ENCODE results near the gene MTMR12.

MTMR12 gene, protein sequence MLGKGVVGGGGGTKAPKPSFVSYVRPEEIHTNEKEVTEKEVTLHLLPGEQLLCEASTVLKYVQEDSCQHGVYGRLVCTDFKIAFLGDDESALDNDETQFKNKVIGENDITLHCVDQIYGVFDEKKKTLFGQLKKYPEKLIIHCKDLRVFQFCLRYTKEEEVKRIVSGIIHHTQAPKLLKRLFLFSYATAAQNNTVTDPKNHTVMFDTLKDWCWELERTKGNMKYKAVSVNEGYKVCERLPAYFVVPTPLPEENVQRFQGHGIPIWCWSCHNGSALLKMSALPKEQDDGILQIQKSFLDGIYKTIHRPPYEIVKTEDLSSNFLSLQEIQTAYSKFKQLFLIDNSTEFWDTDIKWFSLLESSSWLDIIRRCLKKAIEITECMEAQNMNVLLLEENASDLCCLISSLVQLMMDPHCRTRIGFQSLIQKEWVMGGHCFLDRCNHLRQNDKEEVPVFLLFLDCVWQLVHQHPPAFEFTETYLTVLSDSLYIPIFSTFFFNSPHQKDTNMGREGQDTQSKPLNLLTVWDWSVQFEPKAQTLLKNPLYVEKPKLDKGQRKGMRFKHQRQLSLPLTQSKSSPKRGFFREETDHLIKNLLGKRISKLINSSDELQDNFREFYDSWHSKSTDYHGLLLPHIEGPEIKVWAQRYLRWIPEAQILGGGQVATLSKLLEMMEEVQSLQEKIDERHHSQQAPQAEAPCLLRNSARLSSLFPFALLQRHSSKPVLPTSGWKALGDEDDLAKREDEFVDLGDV

DNA sequence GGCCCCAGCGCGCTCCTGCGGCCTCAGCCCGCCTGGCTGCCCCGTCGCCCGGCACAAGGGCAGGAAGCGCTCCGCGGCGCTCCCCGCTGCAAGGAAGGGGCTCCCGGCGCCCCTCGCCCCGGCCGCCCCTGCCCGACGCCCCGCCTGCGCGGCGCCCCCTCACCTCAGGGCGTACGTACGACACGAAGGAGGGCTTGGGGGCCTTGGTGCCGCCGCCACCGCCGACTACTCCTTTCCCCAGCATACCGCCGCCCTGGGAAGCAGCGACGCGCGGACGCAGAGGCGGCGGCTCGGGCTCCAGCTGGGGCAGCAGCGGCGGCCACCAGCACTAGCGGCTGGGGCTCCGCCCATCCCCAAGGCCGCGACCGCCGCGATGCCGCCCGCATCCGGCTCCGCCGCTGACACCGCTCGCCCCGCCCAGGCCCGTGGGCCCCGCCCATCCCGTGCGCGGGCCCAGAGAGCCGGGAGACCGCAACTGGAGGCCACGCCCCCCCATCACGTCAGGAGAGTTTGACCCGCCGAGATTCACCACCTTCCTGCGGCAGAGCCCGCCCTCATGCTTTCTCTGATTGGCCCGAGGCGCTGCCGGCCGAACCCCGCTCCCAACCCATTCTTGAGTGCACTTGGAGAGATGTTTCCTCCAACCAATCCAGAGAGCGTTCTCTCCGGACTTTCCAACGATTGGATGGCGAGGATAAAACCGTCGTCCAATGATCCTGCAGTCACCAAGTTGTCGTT lies at the start of gene MTMR12:
Gene MTMR12 (minus strand): TSS at position 345 of the 738 bp plus-strand sequence. CDS start 101 bp downstream, at position 244.
- peak; percentile 99 for DNase-seq (ENCODE audit: low read depth)

DNA sequence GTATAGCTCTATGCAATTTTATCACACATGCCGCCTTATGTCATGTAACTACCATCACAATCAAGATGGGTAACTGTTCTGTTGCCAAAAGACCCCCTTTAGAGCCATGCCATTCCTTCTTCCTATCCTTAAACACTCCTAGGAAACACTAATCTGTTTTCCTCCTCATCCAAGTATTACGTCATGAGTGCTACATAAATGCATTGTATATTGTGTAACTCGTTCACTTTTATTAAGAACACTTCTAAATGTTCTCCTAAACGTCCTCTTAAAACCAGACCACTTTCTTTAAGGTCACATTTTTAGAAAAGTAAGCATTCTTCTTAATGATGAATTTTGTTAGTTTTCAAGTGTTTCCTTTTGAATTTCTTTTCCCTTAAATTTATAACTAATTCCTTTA lies 49.8 kb upstream of the MTMR12 start:
- no peak for DNase-seq (ENCODE audit: low read depth)

DNA sequence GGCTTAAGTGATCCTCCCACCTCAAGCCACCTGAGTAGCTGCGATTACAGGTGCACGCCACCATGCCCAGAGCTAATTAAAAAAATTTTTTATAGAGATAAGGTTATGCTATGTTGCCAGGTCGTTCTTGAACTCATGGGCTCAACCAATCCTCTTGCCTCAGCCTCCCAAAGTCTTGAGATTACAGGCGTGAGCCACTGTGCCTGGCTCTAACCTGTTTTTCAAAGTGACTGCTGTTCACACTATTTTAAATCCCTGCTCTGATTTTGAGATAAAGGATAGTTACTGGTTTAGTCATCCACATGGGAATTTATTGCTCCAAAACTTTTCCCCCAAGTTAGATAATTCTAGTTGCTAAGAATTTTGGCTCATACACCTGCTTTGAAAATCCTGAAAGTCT lies 48.2 kb upstream of the MTMR12 start:
- no peak for DNase-seq (ENCODE audit: low read depth)

DNA sequence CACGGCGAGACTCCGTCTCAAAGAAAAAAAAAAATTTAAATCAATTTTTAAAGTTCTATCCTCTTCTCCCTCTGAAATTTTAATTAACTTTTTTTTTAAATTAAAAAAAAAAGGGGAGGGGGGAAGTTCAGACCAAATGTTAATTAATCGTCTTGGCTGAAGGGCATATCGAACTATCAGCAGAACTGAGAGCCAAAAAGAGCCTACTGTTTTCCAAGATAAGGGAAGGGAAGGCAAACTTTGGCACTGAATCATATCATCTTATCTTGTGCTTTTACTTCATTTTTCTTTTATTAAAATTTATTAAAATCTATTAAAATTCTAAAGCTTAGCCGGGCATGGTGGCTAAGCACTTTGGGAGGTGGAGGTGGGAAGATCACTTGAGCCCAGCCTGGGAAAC lies 45.9 kb upstream of the MTMR12 start:
- DNase-seq (ENCODE audit: low read depth), result no peak

DNA sequence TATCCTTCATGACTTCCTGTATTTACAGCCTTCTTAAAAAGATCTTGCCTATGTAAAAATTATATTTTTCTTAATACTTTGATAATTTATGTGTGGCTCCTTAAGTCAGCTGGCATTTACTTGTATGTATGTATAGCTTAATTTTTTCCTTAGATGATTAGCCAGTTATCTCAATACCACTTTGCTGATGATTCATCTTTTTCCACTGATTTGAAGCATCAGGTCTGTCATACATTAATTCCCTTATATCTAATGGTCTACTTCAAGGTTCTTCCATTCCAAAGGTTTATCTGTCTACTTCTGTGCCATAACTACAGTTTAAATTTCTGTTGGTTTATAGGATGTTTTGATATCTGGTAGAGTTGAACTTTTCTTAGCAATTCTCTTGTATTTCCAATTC lies 44.9 kb upstream of the MTMR12 start:
- no peak for DNase-seq (ENCODE audit: low read depth)

DNA sequence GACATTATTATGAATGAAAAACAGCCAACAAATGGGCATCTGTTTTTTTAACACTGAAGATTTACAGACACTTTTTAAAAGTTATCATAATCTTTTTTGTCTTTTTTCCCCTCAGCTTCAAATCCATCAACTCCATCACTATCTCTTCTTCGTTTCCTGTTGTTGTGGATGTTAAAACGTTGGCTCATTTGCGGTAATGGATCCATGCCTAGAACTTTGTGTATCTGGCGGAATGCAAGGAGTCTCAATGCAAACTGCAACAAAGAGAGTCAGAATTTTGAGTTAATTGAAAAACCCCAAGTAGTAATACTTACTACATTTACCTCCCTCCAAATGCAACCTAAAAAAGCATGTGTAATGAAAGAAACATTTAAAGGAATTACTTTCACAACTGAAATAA lies 42.9 kb upstream of the MTMR12 start:
- DNase-seq (ENCODE audit: low read depth), result no peak

DNA sequence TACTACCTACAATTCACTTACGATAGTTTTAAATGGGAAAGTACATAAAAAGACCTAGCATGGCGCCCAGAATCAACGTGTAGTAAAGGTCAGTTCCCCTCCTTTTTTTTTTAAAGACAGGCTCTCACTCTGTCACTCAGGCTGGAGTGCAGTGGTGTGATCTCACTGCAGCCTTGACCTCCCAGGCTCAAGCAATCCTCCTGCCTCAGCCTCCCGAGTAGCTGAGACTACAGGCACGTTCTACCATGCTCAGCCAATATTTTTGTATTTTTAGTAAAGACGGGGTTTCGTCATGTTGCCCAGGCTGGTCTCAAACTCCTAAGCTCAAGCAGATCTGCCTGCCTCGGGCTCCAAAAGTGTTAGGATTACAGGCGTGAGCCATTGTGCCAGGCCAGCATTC lies 40.7 kb upstream of the MTMR12 start:
- DNase-seq (ENCODE audit: low read depth), result no peak

DNA sequence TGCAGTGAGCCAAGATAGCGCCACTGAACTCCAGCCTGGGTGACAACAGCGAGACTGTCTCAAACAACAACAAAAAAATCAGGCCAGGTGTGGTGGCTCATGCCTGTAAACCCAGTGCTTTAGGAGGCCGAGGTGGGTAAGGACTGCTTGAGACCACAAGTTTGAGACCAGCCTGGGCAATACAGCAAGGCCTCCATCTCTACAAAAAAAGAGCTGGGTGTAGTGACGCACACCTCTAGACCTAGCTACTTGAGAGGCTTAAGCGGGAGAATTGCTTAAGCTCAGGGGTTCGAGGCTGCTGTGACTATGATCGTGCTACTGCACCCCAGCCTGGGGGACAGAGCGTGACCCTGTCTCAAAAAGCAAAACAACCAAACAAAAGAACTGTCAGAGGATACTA lies 39.9 kb upstream of the MTMR12 start:
- DNase-seq (ENCODE audit: low read depth), result no peak

DNA sequence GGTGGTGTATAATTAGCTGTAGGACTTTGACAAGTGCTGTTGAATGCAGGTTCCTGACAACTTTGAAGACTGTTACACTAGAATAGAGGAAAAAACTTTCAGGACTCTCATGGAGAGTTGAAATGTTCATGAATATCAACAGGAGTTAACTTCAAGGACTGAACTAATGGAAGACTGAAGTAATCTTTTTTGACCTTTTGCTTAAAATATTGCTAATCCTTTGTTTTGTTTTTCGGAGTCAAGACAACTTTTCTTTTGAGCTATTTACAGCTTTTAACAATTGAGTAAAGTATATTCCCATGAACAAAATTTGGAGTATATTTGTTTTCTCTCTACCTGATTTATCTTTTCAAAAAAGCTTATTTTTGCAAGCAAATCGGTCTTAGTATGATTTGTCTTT lies 34.1 kb upstream of the MTMR12 start:
- no peak for DNase-seq (ENCODE audit: low read depth)

DNA sequence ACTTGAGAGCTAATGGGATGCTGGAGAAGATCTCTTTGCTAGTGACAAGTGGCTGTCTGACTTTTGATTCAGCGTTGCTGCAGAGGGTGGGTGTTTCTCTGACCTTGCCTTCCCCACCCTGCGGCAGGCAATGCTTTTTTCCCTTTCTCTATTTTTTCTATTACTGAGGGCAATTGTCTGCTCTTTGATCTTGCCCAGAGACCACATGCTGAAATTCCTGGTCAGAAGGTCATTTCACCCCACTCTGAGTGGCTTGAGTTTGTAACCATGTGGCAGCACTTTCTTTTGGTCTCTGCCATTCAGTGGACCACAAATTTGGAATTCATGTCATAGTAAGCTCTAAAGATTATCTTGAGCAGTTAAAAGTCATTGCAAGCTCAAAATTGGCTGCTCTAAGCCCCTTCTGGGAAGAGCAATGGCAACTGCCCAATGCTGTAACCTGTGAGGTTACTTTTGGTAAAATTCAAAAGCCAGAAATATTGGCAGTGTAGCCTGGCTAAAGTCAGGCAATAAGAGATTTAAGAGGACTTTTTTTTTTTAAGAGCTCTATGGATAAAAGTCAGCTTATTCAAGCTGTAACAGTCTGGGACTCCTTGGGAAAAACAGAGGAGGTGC lies 30.4 kb upstream of the MTMR12 start:
- no peak for DNase-seq (ENCODE audit: low read depth)

DNA sequence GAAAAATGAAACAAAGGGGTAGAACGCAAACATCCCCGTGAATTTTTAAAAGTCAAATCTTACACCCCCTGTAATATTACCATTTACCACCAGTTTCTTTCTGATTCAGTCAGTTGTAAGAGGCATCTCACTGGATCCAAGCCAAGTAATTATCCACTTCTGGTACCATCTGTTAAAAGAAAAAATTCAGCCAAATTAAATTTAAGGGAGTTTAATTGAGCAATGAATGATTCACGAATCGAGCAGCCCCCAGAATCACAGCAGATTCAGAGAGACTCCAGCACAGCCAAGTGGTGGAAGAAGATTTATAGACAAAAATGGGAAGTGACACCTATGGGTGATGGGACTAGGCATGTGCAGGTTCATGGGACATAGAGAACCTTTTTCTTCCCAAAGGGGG lies 29.9 kb upstream of the MTMR12 start:
- no peak for DNase-seq (ENCODE audit: low read depth)

DNA sequence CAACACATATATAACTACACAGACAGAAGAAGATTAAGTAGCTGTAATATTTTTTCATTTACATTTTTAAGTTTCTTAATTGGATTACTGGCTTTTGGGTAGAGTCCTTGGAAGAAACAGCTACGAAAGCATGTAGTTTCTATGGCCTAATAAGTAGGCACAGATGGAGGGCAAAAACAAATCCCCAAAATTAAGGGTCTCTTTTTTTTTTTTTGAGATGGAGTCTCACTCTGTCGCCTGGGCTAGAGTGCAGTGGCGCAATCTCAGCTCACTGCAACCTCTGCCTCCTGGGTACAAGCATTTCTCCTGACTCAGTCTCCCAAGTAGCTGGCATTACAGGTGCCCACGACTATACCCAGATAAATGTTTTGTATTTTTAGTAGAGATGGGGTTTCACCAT lies 27.1 kb upstream of the MTMR12 start:
- no peak for DNase-seq (ENCODE audit: low read depth)

DNA sequence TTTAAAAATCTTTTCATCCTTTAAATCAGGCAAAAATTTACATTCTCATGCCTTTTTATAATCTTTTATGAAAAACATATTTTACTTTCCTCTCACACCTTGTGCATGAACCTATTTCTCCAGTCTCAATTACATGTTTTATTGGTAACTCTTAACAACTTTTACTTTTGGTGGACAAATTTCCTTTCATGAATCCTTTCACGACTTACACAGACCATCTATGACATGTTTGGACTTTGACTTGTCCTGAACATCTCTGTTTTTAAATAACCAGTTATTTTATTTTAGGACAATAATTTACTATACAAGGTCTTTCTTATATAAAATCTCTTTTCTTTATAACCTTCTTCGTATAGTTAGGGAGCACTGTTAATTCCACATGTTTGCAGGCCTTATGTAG lies 26.5 kb upstream of the MTMR12 start:
- no peak for DNase-seq (ENCODE audit: low read depth)

DNA sequence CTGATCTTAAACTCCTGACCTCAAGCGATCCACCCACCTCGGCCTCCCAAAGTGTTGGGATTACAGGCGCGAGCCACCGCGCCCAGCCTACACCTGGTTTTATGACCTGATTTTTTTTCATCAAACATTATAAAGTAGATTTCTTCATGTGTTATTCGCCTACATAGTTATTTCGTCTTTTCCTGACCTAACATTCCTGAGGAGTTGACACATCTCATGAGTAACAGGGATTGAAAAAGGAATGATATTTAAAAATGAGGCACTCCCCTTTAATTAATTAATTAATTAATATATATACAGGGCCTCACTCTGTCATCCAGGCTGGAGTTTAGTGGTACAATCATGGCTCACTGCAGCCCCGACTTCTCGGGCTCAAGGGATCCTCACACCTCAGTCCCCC lies 20.2 kb upstream of the MTMR12 start:
- DNase-seq (ENCODE audit: low read depth), result no peak

DNA sequence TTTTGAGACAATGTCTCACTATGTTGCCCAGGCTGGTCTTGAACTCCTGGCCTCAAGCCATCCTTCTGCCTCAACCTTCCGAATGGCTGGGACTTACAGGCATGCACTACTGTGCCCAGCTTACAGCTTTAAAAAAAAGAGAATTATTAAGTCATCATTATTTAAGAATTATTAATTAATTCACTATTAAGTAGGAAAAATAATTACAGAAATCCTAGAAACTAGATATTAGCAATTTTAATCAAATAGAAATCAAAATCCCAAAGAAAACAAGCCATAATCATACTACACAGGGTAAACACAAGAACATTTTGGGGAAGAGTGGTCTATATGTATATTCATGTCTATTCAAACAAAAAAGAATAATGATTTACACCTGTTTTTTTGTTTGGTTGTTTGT lies 19.6 kb upstream of the MTMR12 start:
- no peak for DNase-seq (ENCODE audit: low read depth)

DNA sequence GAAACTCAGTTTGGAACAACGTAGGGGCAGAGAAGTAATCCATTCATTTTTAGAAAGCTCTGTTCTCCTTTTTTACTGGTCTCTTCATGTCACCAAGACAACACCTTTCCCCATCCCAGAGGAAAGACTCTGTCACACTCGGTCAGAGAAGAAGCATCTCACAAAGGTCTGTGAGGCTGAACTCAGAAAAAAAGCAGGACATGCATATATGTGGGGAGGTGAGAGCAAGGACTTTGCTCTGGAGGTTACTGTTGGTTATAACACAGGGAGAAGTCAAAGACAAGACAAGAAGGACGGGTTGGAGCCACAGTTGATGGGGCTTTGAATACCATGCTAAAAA lies 19.2 kb upstream of the MTMR12 start:
- no peak for DNase-seq (ENCODE audit: low read depth)

DNA sequence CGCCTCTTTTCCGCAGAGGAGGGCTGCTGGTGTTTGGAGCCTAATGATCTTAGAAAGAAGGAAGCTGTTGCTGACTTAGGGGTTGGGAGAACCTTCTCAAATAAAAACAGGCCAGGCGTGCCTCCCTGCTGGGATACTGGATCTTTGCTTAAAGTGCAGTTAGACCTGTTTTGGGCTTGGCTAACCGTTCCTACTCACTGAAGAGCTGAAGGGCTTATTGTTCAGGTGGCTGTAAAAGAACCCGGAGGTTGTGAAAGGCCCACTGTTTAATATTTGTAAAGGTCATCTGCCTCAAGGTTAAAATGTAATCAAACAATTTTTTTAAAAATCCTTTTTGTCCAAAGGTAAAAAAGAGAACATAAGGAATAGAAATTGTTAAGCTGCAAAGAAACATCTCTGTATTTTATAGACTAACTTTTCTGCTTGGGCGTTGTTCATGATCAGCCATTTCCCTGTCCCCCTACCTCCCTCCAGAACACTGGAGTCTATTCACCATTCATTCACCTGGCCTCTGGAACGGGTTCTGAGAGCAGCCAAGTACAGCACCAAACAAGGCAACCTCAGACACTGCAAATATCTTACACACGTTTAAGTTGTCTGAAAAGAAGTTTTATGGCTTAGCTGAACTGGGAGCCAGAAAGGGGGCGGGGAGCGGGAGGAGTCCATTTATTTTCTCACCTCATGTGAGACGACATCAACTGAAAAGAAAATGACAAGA lies 18.6 kb upstream of the MTMR12 start:
- DNase-seq (ENCODE audit: low read depth), result no peak

DNA sequence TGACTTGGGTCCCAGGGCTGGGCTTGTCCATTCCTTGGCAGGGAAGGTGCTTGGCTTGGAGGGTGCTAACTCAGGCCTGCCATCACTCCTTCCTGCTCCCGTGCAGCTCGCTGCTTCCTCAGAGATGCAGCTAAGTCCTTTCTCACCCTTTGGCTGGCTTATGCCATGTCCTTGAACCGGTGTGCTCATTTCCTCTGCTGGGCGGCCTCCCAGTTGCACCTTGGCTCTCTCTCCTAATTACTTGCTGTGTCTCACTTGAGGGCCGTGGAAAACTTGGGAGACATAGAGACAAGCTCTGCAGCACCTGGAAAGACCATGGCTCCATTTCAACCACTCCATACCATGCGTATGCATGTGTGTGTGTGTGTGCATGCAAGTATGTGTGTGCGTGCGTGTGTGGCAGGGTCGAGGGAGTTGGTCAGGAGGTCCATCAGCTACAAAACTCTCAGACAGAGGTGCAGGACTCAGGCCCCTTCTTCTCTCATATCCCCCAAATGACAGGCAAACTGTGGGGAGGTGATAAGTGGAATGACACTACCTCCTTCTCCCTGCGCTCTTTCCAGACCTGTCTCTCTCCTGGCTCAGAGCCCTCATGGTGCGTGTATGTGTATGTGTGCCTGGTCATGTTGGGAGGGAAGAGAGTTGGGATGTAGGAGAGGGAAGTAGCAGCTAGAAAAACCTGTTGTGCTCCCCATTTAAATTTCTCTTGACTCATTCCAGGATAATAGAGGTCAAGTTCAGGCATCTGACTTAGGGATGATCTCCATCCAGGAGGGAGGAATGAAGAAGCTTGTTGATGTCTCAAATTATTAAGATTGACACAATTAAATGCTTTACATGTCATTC lies 17.6 kb upstream of the MTMR12 start:
- no peak for DNase-seq (ENCODE audit: low read depth)

DNA sequence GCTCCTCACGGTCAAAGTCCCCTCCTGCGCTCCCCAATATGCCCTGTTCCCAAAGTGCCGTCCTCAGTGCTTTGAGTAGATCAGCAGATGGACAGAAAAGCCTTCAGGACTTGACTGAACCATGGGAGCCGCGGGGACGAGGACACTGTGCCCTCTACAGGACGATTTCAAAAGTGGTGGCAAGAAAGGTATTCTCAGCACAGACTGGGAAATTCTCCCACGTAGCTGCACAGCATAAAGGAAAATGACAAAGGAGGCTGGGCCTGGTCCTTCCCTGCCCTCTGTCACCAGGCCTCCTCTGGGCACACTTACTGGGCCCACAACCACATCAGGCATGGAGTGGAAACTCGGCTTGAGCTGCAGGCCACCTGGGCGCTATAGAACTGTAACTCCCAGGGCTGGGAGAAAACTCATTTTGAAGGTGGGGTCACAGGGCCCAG lies 16.7 kb upstream of the MTMR12 start:
- no peak for DNase-seq (ENCODE audit: low read depth)

DNA sequence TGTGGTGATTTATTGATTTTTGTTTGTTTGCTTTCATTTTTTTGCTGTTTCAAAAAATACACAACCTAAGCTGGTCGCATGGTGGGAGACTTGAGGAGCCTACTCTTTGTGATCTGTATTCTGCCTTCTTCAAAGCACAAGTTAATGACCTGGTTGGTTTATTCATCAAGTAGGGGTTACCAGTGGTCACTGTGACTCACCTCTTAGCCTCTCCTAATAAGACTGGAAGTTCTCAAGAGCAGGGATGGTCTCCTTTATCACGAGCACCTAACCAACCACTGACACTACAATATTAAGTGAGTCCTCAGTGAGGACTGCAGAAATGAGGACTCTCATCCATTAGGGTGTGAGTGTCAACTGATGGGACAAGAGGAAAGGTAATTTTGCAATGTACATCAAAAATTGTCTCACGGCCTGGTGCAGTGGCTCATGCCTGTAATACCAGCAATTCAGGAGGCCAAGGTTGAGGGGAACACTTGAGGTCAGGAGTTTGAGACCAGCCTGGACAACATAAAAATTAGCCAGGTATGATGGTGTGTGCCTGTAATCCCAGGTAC lies 13.6 kb upstream of the MTMR12 start:
- DNase-seq (ENCODE audit: low read depth), result no peak

DNA sequence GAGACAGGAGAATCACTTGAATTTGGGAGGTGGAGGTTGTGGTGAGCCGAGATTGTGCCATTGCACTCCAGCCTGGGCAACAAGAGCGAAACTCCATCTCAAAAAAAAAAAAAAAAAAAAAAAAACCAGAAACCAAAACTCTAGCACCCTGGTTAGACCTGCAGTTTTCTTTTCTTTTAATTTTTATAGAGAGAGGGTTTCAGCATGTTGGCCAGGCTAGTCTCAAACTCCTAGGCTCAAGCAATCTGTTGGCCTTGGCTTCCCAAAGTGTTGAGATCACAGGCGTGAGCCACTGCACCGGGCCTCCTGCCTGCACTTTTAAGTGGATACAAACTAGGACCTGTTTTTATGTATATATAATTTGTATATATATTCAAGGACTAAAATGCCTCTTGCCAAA lies 12.9 kb upstream of the MTMR12 start:
- DNase-seq (ENCODE audit: low read depth), result no peak
